ENCODE results near the gene USP7. TPM values are rescaled to one million over a fixed set of nuclear protein-coding genes. Genes with fewer than 3 reads are reported as not detected.

USP7 gene
- total RNA-seq, 4 donors from 2014 or later: 62.5 to 109 (median 89.1) TPM

GRCh38 chr16:8912793-8913192, 50.9 kb downstream of the USP7 start:
- intact Hi-C loops (cut with DNase I): loop anchor here (10.0 kb wide), 1 partner anchor 92 kb away; no protein-coding TSS in a partner anchor
- Histone ChIP-seq H3K4me1 (peaks cover 0 to 60% (median 0%) of the 10 kb centered on the region in 3 donors), H3K27me3 (no peaks in the 10 kb centered on the region), H3K27ac (no peak overlapping the region), H3K4me3 (no peak overlapping the region), H3K36me3 (peaks cover 14 to 100% (median 53%) of the 10 kb centered on the region in 3 donors), H3K9me3 (no peaks in the 10 kb centered on the region)
- DNase-seq: no peak
- TF ChIP-seq CTCF (IDR thresholded peaks at IDR 0.05): no peak
- no peak for TF ChIP-seq POLR2A (IDR thresholded peaks at IDR 0.05)
- WGBS, 2 donors: 82 to 84% methylated on average over 4 of the region's 4 CpGs

- no peak overlapping the region for H3K4me3 ChIP-seq
- H3K4me1 ChIP-seq: peaks cover 0 to 53% (median 0%) of the 10 kb centered on the region in 3 donors
- H3K27ac ChIP-seq: no peak overlapping the region
- H3K9me3 ChIP-seq: no peaks in the 10 kb centered on the region
- 85 to 86% methylated on average over 1 of the region's 1 CpG for WGBS, 2 donors
- peaks cover 25 to 100% (median 56%) of the 10 kb centered on the region in 3 donors for H3K36me3 ChIP-seq
- TF ChIP-seq CTCF (IDR thresholded peaks at IDR 0.05): no peak
- no peak for TF ChIP-seq POLR2A (IDR thresholded peaks at IDR 0.05)
- intact Hi-C loops (cut with DNase I): loop anchor here (10.0 kb wide), 1 partner anchor 94 kb away; no protein-coding TSS in a partner anchor
- H3K27me3 ChIP-seq: no peaks in the 10 kb centered on the region
- no peak for DNase-seq
Measured at GRCh38 chr16:8910811-8911210, 52.9 kb downstream of the USP7 start.

- no peaks in the 10 kb centered on the region for H3K9me3 ChIP-seq
- TF ChIP-seq POLR2A (IDR thresholded peaks at IDR 0.05) (no peak), CTCF (IDR thresholded peaks at IDR 0.05) (no peak)
- peaks cover 0 to 41% (median 0%) of the 10 kb centered on the region in 3 donors for H3K4me1 ChIP-seq
- intact Hi-C loops (cut with DNase I): no loop called here
- 68 to 70% methylated on average over 7 to 8 of the region's 8 CpGs for WGBS, 2 donors
- H3K36me3 ChIP-seq: peaks cover 33 to 100% (median 59%) of the 10 kb centered on the region in 3 donors
- no peak for DNase-seq
- no peaks in the 10 kb centered on the region for H3K27me3 ChIP-seq
- H3K27ac ChIP-seq: peak overlapping the region in 2 of 4 donors; percentile 10 to 24
- H3K4me3 ChIP-seq: no peak overlapping the region
Measured at GRCh38 chr16:8908810-8909468, 54.8 kb downstream of the USP7 start.

- DNase-seq: no peak
- intact Hi-C loops (cut with DNase I): no loop called here
Measured at GRCh38 chr16:8907096-8907495, 56.6 kb downstream of the USP7 start.

More at GRCh38 chr16:8907096-8907495, 56.6 kb downstream of the USP7 start:
- H3K9me3 ChIP-seq: no peaks in the 10 kb centered on the region
- peaks cover 36 to 100% (median 64%) of the 10 kb centered on the region in 3 donors for H3K36me3 ChIP-seq
- H3K27me3 ChIP-seq: no peaks in the 10 kb centered on the region
- peaks cover 0 to 31% (median 0%) of the 10 kb centered on the region in 3 donors for H3K4me1 ChIP-seq
- 82 to 91% methylated on average over 4 of the region's 4 CpGs for WGBS, 2 donors
- H3K27ac ChIP-seq: no peak overlapping the region
- TF ChIP-seq CTCF (IDR thresholded peaks at IDR 0.05): no peak
- TF ChIP-seq POLR2A (IDR thresholded peaks at IDR 0.05): no peak
- no peak overlapping the region for H3K4me3 ChIP-seq

All from esophagus squamous epithelium (tissue), 5 donors.